ENCODE data around the gene DCAF5.

GRCh38 chr14:69083181-69083580 is 69.7 kb downstream of the DCAF5 start:
- TF ChIP-seq POLR2A (IDR thresholded peaks at IDR 0.05; ENCODE audit: low read depth, low read length) (no peak), POLR2AphosphoS5 (IDR thresholded peaks at IDR 0.05; ENCODE audit: low read depth, low read length) (no peak)

All from GM12892 (cell line).